OCI-LY7 (cell line): ENCODE measurements around the gene IGDCC3.

ENCODE experiments used
- EZH2phosphoT487 ChIP-seq: fragments of 200-600 bp; sonication (generic); IDR thresholded peaks from 2 replicates; pipeline ENCODE4 v1.6.1; 2018; ENCODE audit warnings: low read depth, borderline replicate concordance, mild to moderate bottlenecking, mixed run types, antibody characterized with exemption, low read length, moderate library complexity, mixed read lengths
- TF ChIP-seq, protein P1 (sequence below): fragments of 200-600 bp; sonication (generic); conservative IDR thresholded peaks from 2 replicates; pipeline ENCODE4 v1.5.1; 2014; ENCODE audit warnings: mild to moderate bottlenecking, antibody characterized with exemption, low read length, moderate library complexity, mixed read lengths

DNA sequence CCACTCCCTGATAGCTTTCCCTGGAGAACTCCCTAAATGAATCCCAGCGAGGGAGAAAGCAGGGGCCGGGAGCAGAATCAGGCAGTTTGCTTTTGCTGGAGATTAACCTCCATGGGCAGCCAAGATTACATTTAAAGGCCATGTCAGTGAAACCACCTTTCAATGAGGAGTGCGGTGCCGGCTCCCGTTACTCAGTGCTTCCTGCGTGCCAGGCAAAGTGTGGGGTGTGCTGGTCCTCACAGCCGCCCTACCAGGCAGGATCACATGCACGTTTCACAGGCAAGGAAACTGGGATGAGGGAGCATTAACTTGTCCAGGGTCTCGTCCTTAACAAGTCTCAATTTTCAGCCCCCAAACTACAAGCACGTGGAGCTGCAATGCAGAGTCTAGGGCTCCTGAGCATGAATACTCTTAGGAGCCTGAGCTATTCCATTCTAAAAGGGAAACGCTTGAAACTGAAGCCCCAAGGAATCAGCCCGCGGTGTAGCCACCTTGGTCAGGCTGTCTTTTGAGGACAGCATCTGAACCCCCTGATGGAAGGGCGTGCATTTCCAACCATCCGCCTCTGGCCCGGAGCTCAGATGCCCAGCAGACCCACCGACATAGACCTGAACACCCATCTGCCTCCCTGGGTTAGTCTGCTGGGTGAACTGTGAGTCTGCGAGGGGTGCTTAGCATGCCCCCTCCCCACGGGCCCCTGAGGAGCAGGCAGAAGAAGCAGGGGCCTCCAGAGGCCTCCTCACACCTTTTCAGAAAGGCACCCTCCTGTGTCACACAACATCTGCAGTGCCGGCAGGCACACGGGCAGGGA is 5.6 kb downstream of the IGDCC3 start:
- TF ChIP-seq, protein P1, sequence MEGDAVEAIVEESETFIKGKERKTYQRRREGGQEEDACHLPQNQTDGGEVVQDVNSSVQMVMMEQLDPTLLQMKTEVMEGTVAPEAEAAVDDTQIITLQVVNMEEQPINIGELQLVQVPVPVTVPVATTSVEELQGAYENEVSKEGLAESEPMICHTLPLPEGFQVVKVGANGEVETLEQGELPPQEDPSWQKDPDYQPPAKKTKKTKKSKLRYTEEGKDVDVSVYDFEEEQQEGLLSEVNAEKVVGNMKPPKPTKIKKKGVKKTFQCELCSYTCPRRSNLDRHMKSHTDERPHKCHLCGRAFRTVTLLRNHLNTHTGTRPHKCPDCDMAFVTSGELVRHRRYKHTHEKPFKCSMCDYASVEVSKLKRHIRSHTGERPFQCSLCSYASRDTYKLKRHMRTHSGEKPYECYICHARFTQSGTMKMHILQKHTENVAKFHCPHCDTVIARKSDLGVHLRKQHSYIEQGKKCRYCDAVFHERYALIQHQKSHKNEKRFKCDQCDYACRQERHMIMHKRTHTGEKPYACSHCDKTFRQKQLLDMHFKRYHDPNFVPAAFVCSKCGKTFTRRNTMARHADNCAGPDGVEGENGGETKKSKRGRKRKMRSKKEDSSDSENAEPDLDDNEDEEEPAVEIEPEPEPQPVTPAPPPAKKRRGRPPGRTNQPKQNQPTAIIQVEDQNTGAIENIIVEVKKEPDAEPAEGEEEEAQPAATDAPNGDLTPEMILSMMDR = no peak
- TF ChIP-seq EZH2phosphoT487 = no peak
